GM11168 (cell line): ENCODE data around the gene DISC1.
"Not testable (repeated sequence)": the region's sequence is repeated elsewhere in the genome, so short reads cannot be mapped to it uniquely, and the experiment has no call there.

Source experiments
- in situ Hi-C: fragments of 300-500 bp; cut with MboI; formaldehyde crosslinking; loops from one replicate; pipeline ENCODE4 v1.12.0; 2022; ENCODE audit warnings: low sequenced_read_pairs; ENCODE audit not compliant: unreplicated experiment

The DISC1 gene

GRCh38 chr1:231626535-231626950 lies at the start of gene DISC1:
DISC1 (plus strand) TSS chr1:231626790; CDS start chr1:231626868, 78 bp downstream.
- in situ Hi-C loops = no loop called here

- in situ Hi-C loops = no loop called here
Observed at GRCh38 chr1:231576804-231577718, 49.5 kb upstream of the DISC1 start.

GRCh38 chr1:231580874-231581273 lies 45.7 kb upstream of the DISC1 start:
- in situ Hi-C loops = no loop called here

GRCh38 chr1:231581859-231582258 lies 44.7 kb upstream of the DISC1 start:
- in situ Hi-C loops = no loop called here

- in situ Hi-C loops = no loop called here
Observed at GRCh38 chr1:231583376-231583775, 43.2 kb upstream of the DISC1 start.

GRCh38 chr1:231584117-231584516 lies 42.5 kb upstream of the DISC1 start:
- in situ Hi-C loops = no loop called here

GRCh38 chr1:231584921-231585320 lies 41.7 kb upstream of the DISC1 start:
- in situ Hi-C loops = loop anchor here (5.0 kb wide), 1 partner anchor 223 kb away; no protein-coding TSS in a partner anchor

- in situ Hi-C loops = no loop called here
Observed at GRCh38 chr1:231590453-231591198, 36.0 kb upstream of the DISC1 start.

GRCh38 chr1:231591466-231591865 lies 35.1 kb upstream of the DISC1 start:
- in situ Hi-C loops = no loop called here

- in situ Hi-C loops = no loop called here
Observed at GRCh38 chr1:231592809-231593208, 33.8 kb upstream of the DISC1 start.

- in situ Hi-C loops = not testable (repeated sequence)
Observed at GRCh38 chr1:231593264-231593663, 33.3 kb upstream of the DISC1 start.

- in situ Hi-C loops = no loop called here
Observed at GRCh38 chr1:231594123-231594522, 32.5 kb upstream of the DISC1 start.

GRCh38 chr1:231594749-231595148 lies 31.8 kb upstream of the DISC1 start:
- in situ Hi-C loops = no loop called here

- in situ Hi-C loops = no loop called here
Observed at GRCh38 chr1:231596337-231596791, 30.2 kb upstream of the DISC1 start.

- in situ Hi-C loops = no loop called here
Observed at GRCh38 chr1:231597971-231598370, 28.6 kb upstream of the DISC1 start.

- in situ Hi-C loops = no loop called here
Observed at GRCh38 chr1:231600458-231600976, 26.1 kb upstream of the DISC1 start.

GRCh38 chr1:231601824-231602672 lies 24.5 kb upstream of the DISC1 start:
- in situ Hi-C loops = no loop called here

GRCh38 chr1:231602673-231602984 lies 24.0 kb upstream of the DISC1 start:
- in situ Hi-C loops = no loop called here

GRCh38 chr1:231603598-231604275 lies 22.9 kb upstream of the DISC1 start:
- in situ Hi-C loops = no loop called here

GRCh38 chr1:231604276-231604621 lies 22.3 kb upstream of the DISC1 start:
- in situ Hi-C loops = no loop called here
